Measurements from ENCODE around the gene KIAA1755.

KIAA1755 gene

GRCh38 chr20:38271608-38272120 is 11.1 kb upstream of the KIAA1755 start:
- peak; percentile 22 for DNase-seq
- Histone ChIP-seq H2AK5ac (ENCODE audit: low read length, severe bottlenecking) (peak overlapping the region; percentile 53), H3K4me1 (ENCODE audit: control insufficient read depth, insufficient read depth, low read depth, low read length) (peaks cover 15% of the 10 kb centered on the region), H2AFZ (ENCODE audit: low read depth, low read length) (no peak overlapping the region), H3K4ac (ENCODE audit: low read depth in 1 of 2, low read length in 2 of 2) (peak overlapping the region; percentile 55 to 86), H3K4me3 (ENCODE audit: insufficient read depth in 1 of 2, low read depth in 1 of 2, low read length in 2 of 2) (no peak overlapping the region), H3K27ac (ENCODE audit: low read length, poor library complexity, severe bottlenecking) (peak overlapping the region; percentile 17), H2BK15ac (ENCODE audit: low read depth, poor library complexity, severe bottlenecking) (peak overlapping the region; percentile 66), H2BK120ac (ENCODE audit: low read depth, low read length) (peak overlapping the region; percentile 87), H3K14ac (ENCODE audit: low read length in 2 of 2) (no peak overlapping the region), H3K18ac (ENCODE audit: low read depth in 1 of 2, low read length in 2 of 2) (peak overlapping the region; percentile 40 to 80), H4K8ac (ENCODE audit: low read length) (peak overlapping the region; percentile 61), H3K9me3 (ENCODE audit: control insufficient read depth, low read length) (peaks cover 8% of the 10 kb centered on the region), H3K4me2 (ENCODE audit: low read length, poor library complexity, severe bottlenecking) (no peak overlapping the region), H3K27me3 (ENCODE audit: control insufficient read depth in 1 of 2, insufficient read depth in 1 of 2, low read length in 2 of 2) (peaks cover 0 to 4% of the 10 kb centered on the region in 2 experiments), H4K91ac (ENCODE audit: low read length) (peak overlapping the region; percentile 89), H3K36me3 (ENCODE audit: control insufficient read depth in 1 of 2, insufficient read depth in 2 of 2, low read depth in 1 of 2, low read length in 2 of 2) (no peaks in the 10 kb centered on the region), H2BK12ac (ENCODE audit: low read length in 2 of 2) (peak overlapping the region; percentile 94 to 98), H3K23ac (ENCODE audit: low read length in 2 of 2) (no peak overlapping the region), H2BK5ac (ENCODE audit: low read depth, low read length, poor library complexity, severe bottlenecking) (no peak overlapping the region), H3K9ac (ENCODE audit: low read length) (no peak overlapping the region), H3K79me1 (replicated peaks; ENCODE audit: low read length, poor library complexity, severe bottlenecking) (no peaks in the 10 kb centered on the region)
- 98% methylated on average over 2 of the region's 2 CpGs for WGBS

- Histone ChIP-seq H2BK15ac (ENCODE audit: low read depth, poor library complexity, severe bottlenecking) (peak overlapping the region; percentile 76), H3K4me3 (ENCODE audit: insufficient read depth in 1 of 2, low read depth in 1 of 2, low read length in 2 of 2) (peak overlapping the region in 1 of 2 experiments; percentile 12), H3K9ac (ENCODE audit: low read length) (peak overlapping the region; percentile 54), H3K23ac (ENCODE audit: low read length in 2 of 2) (no peak overlapping the region), H4K91ac (ENCODE audit: low read length) (peak overlapping the region; percentile 79), H3K4ac (ENCODE audit: low read depth in 1 of 2, low read length in 2 of 2) (peak overlapping the region; percentile 73 to 86), H2AK5ac (ENCODE audit: low read length, severe bottlenecking) (peak overlapping the region; percentile 14), H3K36me3 (ENCODE audit: control insufficient read depth in 1 of 2, insufficient read depth in 2 of 2, low read depth in 1 of 2, low read length in 2 of 2) (no peaks in the 10 kb centered on the region), H3K27ac (ENCODE audit: low read length, poor library complexity, severe bottlenecking) (peak overlapping the region; percentile 17), H2AFZ (ENCODE audit: low read depth, low read length) (no peak overlapping the region), H3K18ac (ENCODE audit: low read depth in 1 of 2, low read length in 2 of 2) (peak overlapping the region; percentile 47 to 74), H3K14ac (ENCODE audit: low read length in 2 of 2) (peak overlapping the region in 1 of 2 experiments; percentile 69), H2BK5ac (ENCODE audit: low read depth, low read length, poor library complexity, severe bottlenecking) (no peak overlapping the region), H2BK12ac (ENCODE audit: low read length in 2 of 2) (peak overlapping the region; percentile 80 to 94), H4K8ac (ENCODE audit: low read length) (peak overlapping the region; percentile 43), H3K79me1 (replicated peaks; ENCODE audit: low read length, poor library complexity, severe bottlenecking) (no peaks in the 10 kb centered on the region), H3K4me1 (ENCODE audit: control insufficient read depth, insufficient read depth, low read depth, low read length) (peaks cover 15% of the 10 kb centered on the region), H3K4me2 (ENCODE audit: low read length, poor library complexity, severe bottlenecking) (peak overlapping the region; percentile 18), H3K27me3 (ENCODE audit: control insufficient read depth in 1 of 2, insufficient read depth in 1 of 2, low read length in 2 of 2) (peaks cover 0 to 4% of the 10 kb centered on the region in 2 experiments), H2BK120ac (ENCODE audit: low read depth, low read length) (peak overlapping the region; percentile 75), H3K9me3 (ENCODE audit: control insufficient read depth, low read length) (peaks cover 8% of the 10 kb centered on the region)
- DNase-seq: peak; percentile 90
- 64% methylated on average over 9 of the region's 10 CpGs for WGBS
These were observed 10.5 kb upstream of the KIAA1755 start for GRCh38 chr20:38270869-38271605.

GRCh38 chr20:38269715-38270114 is 9.2 kb upstream of the KIAA1755 start:
- Histone ChIP-seq H3K4me1 (ENCODE audit: control insufficient read depth, insufficient read depth, low read depth, low read length) (peaks cover 15% of the 10 kb centered on the region), H2AK5ac (ENCODE audit: low read length, severe bottlenecking) (no peak overlapping the region), H3K27me3 (ENCODE audit: control insufficient read depth in 1 of 2, insufficient read depth in 1 of 2, low read length in 2 of 2) (peaks cover 0 to 4% of the 10 kb centered on the region in 2 experiments), H3K18ac (ENCODE audit: low read depth in 1 of 2, low read length in 2 of 2) (peak overlapping the region in 1 of 2 experiments; percentile 67), H3K36me3 (ENCODE audit: control insufficient read depth in 1 of 2, insufficient read depth in 2 of 2, low read depth in 1 of 2, low read length in 2 of 2) (no peaks in the 10 kb centered on the region), H4K91ac (ENCODE audit: low read length) (no peak overlapping the region), H3K4me3 (ENCODE audit: insufficient read depth in 1 of 2, low read depth in 1 of 2, low read length in 2 of 2) (no peak overlapping the region), H3K79me1 (replicated peaks; ENCODE audit: low read length, poor library complexity, severe bottlenecking) (no peaks in the 10 kb centered on the region), H2AFZ (ENCODE audit: low read depth, low read length) (no peak overlapping the region), H3K4ac (ENCODE audit: low read depth in 1 of 2, low read length in 2 of 2) (no peak overlapping the region), H3K27ac (ENCODE audit: low read length, poor library complexity, severe bottlenecking) (no peak overlapping the region), H2BK120ac (ENCODE audit: low read depth, low read length) (no peak overlapping the region), H2BK5ac (ENCODE audit: low read depth, low read length, poor library complexity, severe bottlenecking) (no peak overlapping the region), H3K14ac (ENCODE audit: low read length in 2 of 2) (peak overlapping the region in 1 of 2 experiments; percentile 73), H2BK12ac (ENCODE audit: low read length in 2 of 2) (peak overlapping the region in 1 of 2 experiments; percentile 71), H2BK15ac (ENCODE audit: low read depth, poor library complexity, severe bottlenecking) (no peak overlapping the region), H3K4me2 (ENCODE audit: low read length, poor library complexity, severe bottlenecking) (no peak overlapping the region), H3K9ac (ENCODE audit: low read length) (no peak overlapping the region), H3K23ac (ENCODE audit: low read length in 2 of 2) (no peak overlapping the region), H4K8ac (ENCODE audit: low read length) (no peak overlapping the region), H3K9me3 (ENCODE audit: control insufficient read depth, low read length) (peaks cover 6% of the 10 kb centered on the region)
- WGBS: 82% methylated on average over 6 of the region's 6 CpGs
- DNase-seq: no peak

- Histone ChIP-seq H3K27ac (ENCODE audit: low read length, poor library complexity, severe bottlenecking) (no peak overlapping the region), H3K27me3 (ENCODE audit: control insufficient read depth in 1 of 2, insufficient read depth in 1 of 2, low read length in 2 of 2) (peaks cover 0 to 4% of the 10 kb centered on the region in 2 experiments), H3K4me2 (ENCODE audit: low read length, poor library complexity, severe bottlenecking) (no peak overlapping the region), H3K18ac (ENCODE audit: low read depth in 1 of 2, low read length in 2 of 2) (no peak overlapping the region), H4K8ac (ENCODE audit: low read length) (no peak overlapping the region), H3K9ac (ENCODE audit: low read length) (no peak overlapping the region), H3K4me1 (ENCODE audit: control insufficient read depth, insufficient read depth, low read depth, low read length) (peaks cover 15% of the 10 kb centered on the region), H2BK120ac (ENCODE audit: low read depth, low read length) (no peak overlapping the region), H3K4ac (ENCODE audit: low read depth in 1 of 2, low read length in 2 of 2) (no peak overlapping the region), H3K36me3 (ENCODE audit: control insufficient read depth in 1 of 2, insufficient read depth in 2 of 2, low read depth in 1 of 2, low read length in 2 of 2) (no peaks in the 10 kb centered on the region), H3K79me1 (replicated peaks; ENCODE audit: low read length, poor library complexity, severe bottlenecking) (no peaks in the 10 kb centered on the region), H3K23ac (ENCODE audit: low read length in 2 of 2) (no peak overlapping the region), H2BK12ac (ENCODE audit: low read length in 2 of 2) (no peak overlapping the region), H2BK5ac (ENCODE audit: low read depth, low read length, poor library complexity, severe bottlenecking) (no peak overlapping the region), H2AK5ac (ENCODE audit: low read length, severe bottlenecking) (no peak overlapping the region), H3K14ac (ENCODE audit: low read length in 2 of 2) (no peak overlapping the region), H4K91ac (ENCODE audit: low read length) (no peak overlapping the region), H3K4me3 (ENCODE audit: insufficient read depth in 1 of 2, low read depth in 1 of 2, low read length in 2 of 2) (no peak overlapping the region), H2AFZ (ENCODE audit: low read depth, low read length) (no peak overlapping the region), H3K9me3 (ENCODE audit: control insufficient read depth, low read length) (no peaks in the 10 kb centered on the region), H2BK15ac (ENCODE audit: low read depth, poor library complexity, severe bottlenecking) (no peak overlapping the region)
- 94% methylated on average over 1 of the region's 3 CpGs for WGBS
- DNase-seq: no peak
These were observed 8.5 kb upstream of the KIAA1755 start for GRCh38 chr20:38269040-38269439.
